ENCODE results near the gene VPS9D1.

The VPS9D1 gene

GRCh38 chr16:89727406-89728120 is 6.9 kb upstream of the VPS9D1 start:
- no peak overlapping the region for H3K4me3 ChIP-seq (replicated peaks; ENCODE audit: low read depth, low read length)
- TF ChIP-seq CTCF (IDR thresholded peaks at IDR 0.05; ENCODE audit: low read length, missing control alignments) = no peak
- DNase-seq (ENCODE audit: low read depth) = no peak

DNA sequence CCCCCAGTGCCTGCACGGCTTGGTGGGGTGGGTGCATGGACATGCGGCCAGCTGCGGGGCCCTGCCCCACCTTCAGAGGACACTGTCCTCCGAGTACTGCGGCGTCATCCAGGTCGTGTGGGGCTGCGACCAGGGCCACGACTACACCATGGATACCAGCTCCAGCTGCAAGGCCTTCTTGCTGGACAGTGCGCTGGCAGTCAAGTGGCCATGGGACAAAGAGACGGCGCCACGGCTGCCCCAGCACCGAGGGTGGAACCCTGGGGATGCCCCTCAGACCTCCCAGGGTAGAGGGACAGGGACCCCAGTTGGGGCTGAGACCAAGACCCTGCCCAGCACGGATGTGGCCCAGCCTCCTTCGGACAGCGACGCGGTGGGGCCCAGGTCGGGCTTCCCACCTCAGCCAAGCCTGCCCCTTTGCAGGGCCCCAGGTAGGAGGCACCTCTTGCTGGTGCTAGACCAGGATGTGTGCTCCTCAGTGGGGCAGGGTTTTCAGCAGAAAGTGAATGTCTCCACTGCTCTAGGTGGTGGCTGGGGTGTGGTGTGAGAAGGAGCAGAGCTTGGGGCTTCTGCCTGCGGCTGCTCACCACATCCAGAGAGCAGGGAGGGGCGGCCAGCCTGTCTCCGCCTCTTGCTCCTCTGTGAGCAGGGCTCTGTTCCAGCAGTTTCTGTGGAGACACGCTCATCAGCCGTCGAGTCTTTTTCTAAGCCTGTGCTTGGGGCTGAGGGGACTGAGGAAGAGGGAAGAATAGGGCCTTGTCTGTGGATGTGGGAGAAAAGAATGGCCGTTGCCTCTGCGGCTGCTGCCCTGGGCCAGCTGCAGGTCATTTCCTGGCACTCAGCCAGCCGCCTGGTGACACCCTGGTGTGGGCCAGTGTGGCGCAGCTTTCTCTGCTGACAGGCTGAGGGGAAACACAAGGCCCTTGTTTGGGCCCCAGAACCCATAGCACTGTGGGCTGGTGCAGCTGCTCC is 2.9 kb upstream of the VPS9D1 start:
- peak; percentile 18 for DNase-seq (ENCODE audit: low read depth)
- TF ChIP-seq CTCF (IDR thresholded peaks at IDR 0.05; ENCODE audit: low read length, missing control alignments) = no peak
- peak overlapping the region; percentile 79 for H3K4me3 ChIP-seq (replicated peaks; ENCODE audit: low read depth, low read length)

DNA sequence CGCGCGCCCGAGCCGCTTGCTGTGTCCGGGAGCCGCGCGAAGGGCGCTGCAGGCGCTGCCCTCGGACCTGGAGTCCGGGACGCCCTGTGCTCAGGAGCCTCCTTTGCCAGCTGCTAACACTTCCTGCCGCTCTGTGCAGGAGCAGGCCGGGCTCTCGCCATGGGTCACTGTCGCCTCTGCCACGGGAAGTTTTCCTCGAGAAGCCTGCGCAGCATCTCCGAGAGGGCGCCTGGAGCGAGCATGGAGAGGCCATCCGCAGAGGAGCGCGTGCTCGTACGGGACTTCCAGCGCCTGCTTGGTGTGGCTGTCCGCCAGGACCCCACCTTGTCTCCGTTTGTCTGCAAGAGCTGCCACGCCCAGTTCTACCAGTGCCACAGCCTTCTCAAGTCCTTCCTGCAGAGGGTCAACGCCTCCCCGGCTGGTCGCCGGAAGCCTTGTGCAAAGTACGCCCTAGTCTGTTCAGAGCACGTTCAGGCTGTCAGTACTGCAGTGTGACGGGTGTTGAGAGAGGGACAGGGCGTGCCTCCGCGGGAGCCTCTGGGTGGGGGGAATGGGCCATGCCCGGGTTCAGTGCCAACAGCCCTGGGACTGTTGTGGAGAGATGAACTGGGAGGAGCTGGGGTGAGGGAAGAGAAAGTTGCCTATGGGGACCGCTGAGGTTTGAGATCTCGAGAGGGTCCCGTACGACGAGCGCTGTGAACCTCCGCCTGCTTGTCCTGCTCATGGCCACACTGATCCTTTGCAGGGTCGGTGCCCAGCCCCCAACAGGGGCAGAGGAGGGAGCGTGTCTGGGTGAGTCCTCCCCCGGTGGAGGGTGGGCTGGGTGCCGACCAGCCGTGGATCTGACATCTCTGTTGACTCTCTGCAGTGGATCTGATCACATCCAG is 1.9 kb upstream of the VPS9D1 start:
- H3K4me3 ChIP-seq (replicated peaks; ENCODE audit: low read depth, low read length) = peak overlapping the region; percentile 79
- peak; percentile 52 for DNase-seq (ENCODE audit: low read depth)
- no peak for TF ChIP-seq CTCF (IDR thresholded peaks at IDR 0.05; ENCODE audit: low read length, missing control alignments)

GRCh38 chr16:89721546-89722391 is 1.1 kb upstream of the VPS9D1 start:
- peak; percentile 61 for DNase-seq (ENCODE audit: low read depth)
- TF ChIP-seq CTCF (IDR thresholded peaks at IDR 0.05; ENCODE audit: low read length, missing control alignments) = no peak
- peak overlapping the region; percentile 79 for H3K4me3 ChIP-seq (replicated peaks; ENCODE audit: low read depth, low read length)

DNA sequence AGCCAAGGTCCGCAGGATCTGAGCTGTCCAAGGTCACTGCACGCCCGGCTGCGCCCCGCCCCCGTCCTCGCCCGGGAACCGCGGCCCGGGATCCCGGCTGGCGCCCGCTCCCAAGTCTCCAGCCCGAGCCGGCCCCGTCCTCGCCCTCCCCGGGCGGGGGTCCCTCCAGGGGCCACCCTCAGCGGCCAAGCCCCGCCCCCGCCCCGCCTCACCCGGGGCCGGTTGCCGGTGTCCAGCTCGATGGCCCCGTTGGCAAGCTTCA is 216 bp downstream of the VPS9D1 start:
- no peak for DNase-seq (ENCODE audit: low read depth)
- peak overlapping the region; percentile 79 for H3K4me3 ChIP-seq (replicated peaks; ENCODE audit: low read depth, low read length)
- TF ChIP-seq CTCF (IDR thresholded peaks at IDR 0.05; ENCODE audit: low read length, missing control alignments) = no peak
